SK-N-SH (cell line): ENCODE data around the gene CBLB.

ENCODE experiments used
- EP300 ChIP-seq, 2 experiments: IDR thresholded peaks; 2 replicates each; pipeline versions ENCODE4 v1.4.0 to v1.6.1; 2012; ENCODE audit warnings: borderline replicate concordance in 1 of 2, low read depth in 1 of 2, low read length in 1 of 2
- TF ChIP-seq, protein P1 (sequence below): fragments of 200-600 bp; sonication (generic); IDR thresholded peaks from 2 replicates; pipeline ENCODE4 v1.6.1; 2017; ENCODE audit warnings: antibody characterized with exemption, mild to moderate bottlenecking, moderate library complexity

DNA sequence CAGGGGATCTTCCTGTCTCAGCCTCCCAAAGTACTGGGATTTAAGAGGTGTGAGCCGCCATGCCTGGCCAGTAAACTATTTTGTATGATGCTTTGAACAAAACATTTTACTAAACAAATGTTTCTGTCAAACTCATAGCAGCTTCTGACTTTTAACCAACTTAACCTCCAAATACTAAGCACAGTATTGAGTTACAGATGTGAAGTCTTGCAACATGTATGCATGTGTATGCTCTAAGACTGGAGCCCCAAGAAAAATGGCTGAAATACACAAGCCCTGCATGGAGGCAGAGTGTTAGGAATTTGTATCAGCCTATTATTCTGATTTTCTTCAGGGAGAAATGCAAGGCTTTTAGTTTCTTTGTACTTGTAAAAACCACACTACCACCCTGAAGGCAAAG, 137.1 kb downstream of the CBLB start:
- TF ChIP-seq, protein P1, sequence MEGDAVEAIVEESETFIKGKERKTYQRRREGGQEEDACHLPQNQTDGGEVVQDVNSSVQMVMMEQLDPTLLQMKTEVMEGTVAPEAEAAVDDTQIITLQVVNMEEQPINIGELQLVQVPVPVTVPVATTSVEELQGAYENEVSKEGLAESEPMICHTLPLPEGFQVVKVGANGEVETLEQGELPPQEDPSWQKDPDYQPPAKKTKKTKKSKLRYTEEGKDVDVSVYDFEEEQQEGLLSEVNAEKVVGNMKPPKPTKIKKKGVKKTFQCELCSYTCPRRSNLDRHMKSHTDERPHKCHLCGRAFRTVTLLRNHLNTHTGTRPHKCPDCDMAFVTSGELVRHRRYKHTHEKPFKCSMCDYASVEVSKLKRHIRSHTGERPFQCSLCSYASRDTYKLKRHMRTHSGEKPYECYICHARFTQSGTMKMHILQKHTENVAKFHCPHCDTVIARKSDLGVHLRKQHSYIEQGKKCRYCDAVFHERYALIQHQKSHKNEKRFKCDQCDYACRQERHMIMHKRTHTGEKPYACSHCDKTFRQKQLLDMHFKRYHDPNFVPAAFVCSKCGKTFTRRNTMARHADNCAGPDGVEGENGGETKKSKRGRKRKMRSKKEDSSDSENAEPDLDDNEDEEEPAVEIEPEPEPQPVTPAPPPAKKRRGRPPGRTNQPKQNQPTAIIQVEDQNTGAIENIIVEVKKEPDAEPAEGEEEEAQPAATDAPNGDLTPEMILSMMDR: no peak
- no peak for TF ChIP-seq EP300 (IDR thresholded peaks at IDR 0.05; ENCODE audit: borderline replicate concordance in 1 of 2, low read depth in 1 of 2, low read length in 1 of 2)
